AG08396 (cell line): ENCODE data around the gene ALG14.
A peak's percentile ranks its signal among the peaks of the same experiment; 100 is the strongest.
"Not testable (repeated sequence)": the region's sequence is repeated elsewhere in the genome, so short reads cannot be mapped to it uniquely, and the experiment has no call there.

Experiments used
- DNase-seq: peaks from one replicate; pipeline ENCODE4 v3.0.0; 2012; ENCODE audit warnings: low spot score, mixed read lengths

Gene ALG14

DNA sequence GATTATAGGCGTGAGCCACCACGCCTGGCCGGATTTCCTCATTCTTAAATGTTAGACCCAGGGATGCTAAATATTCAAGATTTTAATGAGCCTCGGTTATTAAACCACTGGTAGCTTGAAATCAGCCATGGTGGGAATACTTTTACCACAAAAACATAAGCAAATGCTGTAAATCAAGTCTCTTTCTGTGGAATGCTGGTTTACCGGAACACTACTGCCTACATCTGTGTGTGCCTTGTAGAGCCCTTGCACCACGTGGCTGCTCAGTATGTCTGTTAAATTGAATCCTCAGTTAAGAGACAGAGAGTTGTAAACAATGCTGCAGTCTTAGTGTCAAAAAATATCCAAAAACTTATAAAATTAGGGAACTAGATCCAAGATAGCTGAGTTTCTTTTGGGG lies 119.0 kb downstream of the ALG14 start:
- no peak for DNase-seq

DNA sequence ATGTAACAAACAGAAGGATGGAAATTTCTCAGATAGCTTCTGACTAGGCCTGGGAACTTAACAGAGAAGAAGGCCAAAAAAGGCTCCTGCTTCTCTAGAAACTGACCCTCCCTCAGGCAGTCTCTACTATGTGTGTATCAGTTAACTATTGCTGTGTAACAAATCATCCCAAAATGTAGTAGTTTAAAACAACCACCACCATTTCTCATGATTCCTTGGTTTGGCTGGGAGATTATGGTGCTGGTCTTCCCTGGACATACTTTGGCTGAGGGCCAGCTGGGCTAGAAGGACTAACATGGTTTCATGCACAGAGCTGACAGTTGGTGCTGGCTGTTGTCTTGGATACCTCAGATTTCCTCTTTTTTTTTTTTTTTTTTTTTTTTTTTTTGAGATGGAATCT lies 119.6 kb downstream of the ALG14 start:
- DNase-seq, result no peak

DNA sequence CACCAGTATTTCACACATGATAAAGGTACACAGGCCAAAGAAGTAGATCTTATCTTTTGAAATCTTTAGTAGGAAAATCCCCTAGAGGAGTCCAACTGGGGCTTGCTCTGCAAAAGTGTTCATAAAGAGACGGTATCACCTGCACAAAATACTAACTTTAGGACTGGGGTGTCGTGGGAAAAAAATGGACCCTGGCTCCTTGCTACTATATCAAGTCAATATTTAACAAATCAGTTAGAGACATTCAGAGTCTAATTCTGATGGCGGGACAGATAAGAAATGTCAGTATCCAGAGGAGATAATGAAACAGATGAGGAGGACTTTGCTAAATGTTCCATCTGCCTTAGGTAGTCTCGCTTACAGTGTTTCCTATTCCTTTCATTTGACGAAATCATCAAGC lies 120.2 kb downstream of the ALG14 start:
- DNase-seq, result no peak

DNA sequence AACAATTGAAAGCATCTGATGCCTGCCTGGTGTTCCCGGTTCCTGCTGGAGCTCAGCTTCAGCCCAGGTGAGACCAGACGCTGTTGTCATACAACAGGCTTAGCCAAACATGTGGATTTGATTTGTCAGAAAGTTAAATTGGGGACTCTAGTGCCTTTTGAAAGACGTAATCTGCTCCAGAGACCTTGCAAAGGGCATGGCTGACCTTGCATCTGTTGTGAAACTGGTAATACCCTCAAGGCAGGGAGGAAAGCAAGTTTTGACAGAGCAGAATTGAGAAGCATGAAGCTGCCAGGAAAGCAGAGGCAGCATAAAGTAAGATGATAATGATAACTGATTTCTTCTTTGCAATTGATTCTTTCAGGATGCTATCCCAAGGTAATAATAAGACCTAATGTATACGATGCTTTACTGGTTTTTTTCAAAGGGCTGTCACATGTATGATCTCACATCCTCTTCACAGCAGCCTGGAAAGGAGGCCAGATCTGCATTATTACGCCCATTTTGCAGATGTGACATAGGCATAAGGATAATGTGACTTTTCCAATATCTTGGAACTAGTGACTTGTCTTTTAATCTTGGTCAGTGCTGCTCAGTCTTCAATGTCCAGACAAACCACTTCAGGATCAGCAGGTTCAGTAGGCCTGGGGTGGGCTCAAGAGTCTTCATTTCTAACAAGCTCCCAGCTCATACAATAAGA lies 121.1 kb downstream of the ALG14 start:
- no peak for DNase-seq

DNA sequence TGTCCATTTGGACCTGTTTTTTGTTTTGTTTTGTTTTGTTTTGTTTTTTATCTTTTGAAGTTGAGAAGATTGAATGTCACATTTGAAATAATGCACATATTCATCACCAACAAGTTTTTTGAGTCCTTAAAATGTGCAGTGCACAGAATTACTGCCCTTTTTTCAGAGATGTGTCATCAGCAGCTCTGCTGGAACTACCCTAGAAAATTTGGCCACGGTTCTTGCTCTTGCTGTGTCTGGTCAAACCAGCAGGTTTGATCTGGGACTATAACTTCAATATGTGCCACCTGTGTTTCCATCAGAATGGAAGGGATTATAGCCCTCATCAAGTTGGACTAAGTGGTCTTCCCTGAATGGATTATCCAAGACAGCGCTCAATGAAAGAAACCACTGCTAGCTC lies 121.7 kb downstream of the ALG14 start:
- no peak for DNase-seq

DNA sequence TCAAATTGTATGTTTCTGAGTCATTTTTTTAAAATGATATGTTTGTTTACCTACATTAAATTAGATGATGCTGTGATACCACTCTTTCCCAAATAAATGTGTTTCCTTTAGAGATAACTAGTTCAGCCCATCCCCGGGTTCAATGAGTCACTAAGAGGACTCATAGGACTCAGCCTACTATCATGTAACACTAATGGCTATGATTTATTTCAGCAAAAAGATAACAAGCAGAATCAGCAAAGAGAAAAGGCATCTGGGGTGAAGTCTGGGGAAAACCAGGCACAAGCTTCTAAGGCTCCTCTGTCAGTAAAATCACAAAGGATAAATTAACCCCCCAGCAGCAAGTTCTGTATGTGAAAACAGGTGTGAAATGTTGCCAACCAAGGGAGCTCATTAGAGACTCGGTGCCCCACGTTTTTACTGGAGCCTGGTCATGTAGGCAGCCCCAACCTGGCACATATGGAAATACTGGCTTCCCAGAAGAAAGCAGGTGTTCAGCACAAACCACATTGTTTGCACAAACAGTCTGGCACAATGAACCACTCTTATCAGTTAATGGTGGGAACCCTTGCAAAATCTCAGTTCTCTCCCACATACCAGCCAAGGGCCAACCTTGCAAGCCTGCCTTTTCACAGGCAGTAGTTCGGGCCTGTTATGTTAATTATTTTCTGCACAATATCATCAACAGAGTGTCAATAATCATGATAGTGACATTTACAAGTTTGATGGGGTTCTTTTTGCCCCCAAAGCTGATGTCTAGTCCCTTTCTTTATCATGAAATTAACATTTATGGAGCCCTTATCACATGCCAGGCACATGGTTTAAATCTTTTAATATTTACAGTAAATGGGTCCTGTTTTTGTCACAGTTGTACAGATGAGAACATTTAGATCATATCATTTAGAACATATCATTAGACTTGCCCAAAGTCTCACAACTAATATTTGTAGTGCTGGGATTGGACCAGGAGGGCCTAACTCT lies 122.8 kb downstream of the ALG14 start:
- DNase-seq, result no peak

DNA sequence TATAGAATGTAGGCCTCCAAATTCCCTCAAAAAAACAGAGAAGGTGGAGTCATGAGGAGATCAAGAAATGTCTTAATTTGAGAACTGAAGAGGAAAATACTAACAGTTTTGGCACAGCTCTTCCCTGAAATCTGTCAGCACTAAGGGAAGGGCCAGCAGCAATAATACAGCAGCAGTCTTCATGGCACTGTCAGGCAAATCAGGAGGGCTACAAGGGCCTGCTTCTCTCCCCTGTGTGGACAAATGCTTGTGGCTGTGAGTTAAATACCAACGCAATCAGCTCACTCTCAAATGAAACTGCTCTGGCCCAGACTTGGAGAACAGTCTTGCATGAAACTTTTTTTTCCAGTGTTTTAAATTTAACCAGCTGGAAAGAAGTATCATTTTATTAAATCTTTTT lies 125.3 kb downstream of the ALG14 start:
- peak; percentile 73 for DNase-seq

DNA sequence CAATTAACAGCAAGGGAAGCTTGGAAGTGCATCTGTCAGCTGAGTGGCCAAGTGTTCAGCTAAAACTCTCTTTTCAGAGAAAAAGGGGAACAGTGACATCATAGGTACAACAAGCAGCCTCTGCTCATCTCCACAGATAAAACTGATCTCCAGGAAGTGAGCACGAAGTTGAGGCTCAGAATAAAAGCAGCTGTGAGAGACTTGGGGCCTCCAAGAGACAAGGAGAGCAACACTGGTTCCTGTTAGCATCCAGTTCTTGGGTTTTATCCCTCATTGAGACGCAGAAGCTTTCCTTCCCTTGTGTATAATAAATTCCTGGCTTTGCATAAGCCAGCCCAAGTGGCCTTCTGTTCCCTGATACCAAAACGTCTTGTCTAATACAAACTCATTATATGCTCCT lies 125.9 kb downstream of the ALG14 start:
- DNase-seq, result no peak

DNA sequence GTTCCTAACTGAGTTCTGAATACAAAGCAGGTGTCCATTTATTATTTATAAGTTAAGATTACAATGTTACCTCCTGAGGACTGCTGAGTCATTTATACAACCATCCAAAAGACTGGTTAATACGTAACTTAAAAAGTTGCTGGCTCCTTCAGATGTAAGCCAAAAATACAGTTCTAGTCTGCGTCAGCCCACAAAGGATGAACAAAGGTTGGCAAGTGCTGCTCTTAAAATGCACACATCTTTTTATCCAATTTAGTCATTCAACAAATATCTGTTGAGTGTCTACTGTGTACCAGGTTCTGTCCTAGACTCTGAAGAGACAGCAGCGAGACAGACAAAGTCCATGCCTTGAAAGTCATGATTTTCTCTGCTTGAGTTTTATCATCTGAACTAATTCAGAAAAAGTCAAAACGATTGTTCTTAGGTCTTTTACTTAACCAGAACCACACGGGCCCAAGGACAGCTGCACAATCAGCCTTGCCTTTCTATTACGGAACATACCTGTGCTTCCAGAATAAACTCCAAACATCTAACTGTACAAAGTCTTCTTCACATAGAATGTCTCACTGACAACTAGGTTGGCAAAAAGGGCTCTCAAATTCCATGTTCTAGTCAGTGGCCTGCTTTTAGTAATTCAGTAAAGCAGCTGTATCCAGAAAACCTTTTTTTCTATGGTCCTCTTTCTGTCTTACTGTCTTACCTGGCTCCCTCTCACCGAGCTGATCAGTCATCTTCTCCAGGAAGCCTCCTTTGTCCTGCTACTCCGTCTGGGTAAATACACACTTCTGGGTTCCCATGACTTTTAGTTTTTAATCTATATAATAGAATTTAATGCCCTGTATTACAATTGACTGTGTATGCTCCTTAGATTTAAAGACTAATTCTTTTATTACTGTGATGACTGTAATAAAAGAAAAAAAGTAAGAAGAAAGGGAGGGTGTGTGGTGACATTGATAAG lies 130.3 kb downstream of the ALG14 start:
- no peak for DNase-seq

DNA sequence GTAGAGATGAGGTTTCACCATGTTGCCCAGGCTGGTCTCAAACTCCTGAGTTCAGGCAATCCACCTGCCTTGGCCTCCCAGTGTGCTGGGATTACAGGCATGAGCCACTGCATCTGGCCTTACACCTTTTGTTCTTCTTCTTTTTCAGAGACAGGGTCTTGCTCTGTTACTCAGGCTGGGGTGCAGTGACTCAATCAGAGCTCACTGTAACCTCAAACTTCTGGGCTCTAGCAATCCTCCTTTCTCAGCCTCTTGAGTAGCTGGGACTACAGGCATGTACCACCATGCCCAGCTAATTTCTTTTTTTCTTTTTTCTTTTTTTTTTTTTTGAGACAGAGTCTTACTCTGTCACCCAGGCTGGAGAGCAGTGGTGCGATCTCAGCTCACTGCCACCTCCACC lies 131.3 kb downstream of the ALG14 start:
- not testable (repeated sequence) for DNase-seq

DNA sequence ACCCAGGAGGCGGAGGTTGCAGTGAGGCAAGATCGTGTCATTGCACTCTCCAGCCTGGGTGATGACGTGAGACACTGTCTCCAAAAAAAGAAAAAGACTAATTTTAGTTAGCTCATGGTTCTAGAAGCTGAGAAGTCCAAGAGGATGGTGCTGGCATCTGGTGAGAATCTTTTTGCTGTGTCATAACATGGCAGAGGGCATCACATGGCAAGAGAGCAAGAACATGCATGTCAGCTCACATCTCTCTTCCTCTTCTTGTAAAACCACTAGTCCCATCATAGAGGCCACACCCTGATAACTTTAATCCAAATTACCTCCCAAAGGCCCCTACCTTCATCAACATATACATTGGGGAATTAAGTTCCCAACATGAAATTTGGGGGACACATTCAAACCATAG lies 132.0 kb downstream of the ALG14 start:
- no peak for DNase-seq

DNA sequence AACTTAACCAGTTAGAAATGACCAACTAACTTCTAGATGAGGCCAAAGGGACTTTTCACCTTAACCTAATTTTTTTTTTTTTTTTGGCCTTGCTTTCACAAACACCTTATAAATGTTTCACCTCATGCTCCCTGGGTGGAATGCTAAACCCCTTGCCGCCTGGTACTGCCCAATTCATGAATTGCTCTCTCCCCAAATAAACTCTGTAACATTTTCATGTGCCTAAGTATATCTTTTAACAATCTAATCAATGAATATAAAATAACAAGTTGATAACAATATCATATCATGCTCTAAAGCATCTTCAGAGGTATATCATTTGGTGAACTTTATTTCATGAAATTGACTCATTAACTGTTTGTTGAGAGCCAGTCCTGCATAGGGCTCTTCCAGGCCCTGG lies 134.9 kb downstream of the ALG14 start:
- no peak for DNase-seq

DNA sequence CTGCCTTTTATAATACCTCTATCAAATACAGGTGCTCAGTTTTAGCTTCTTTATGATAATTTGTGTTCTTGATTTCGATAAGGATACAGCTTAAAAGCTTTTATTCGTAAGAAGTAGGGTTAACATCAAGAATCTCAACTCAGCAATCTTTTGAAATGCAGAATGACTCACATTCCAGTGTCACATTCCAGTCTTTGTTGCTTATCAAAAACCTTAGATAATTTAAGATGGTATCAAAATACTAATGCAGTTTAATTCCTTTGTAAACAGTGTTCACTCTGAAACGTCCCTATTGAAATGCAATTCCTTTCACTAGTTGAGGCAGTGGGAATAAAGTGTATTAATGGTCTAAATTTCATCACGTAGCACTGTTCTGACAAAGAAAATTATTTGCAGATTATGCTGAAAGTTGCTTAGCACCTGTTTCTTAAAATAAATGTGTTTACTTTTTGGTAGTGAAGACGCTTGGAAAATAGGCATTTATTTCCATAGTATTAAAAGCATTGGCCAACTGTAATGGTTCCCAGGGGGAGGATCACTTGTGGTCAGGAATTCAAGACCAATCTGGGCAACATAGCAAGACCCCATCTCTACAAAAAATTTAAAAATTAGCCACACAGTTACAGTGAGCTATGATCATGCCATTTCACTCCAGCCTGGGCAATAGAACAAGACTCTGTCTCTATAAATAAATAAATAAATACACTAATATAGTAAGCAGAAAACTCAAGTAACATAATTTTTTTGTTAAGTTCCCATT lies 135.7 kb downstream of the ALG14 start:
- DNase-seq, result no peak

DNA sequence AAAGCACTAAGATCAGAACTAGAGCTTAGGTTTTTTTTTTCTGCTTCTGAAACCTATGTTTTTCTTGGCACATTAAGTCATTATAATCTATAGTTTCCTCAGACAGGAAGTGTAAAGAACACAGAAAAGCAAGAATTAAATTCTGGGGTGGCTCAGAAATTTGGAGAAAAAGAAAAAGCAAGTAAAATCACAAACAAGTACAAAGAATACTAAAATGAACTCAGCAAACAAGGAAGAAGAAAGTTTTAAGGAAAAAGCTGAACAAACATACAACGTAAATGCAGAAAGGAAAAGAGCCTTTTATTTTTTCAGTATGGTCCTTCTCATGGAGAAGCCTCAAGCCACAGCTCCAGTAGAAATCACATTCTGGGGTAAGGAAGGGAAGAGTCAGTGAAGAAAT lies 137.3 kb downstream of the ALG14 start:
- DNase-seq, result no peak

DNA sequence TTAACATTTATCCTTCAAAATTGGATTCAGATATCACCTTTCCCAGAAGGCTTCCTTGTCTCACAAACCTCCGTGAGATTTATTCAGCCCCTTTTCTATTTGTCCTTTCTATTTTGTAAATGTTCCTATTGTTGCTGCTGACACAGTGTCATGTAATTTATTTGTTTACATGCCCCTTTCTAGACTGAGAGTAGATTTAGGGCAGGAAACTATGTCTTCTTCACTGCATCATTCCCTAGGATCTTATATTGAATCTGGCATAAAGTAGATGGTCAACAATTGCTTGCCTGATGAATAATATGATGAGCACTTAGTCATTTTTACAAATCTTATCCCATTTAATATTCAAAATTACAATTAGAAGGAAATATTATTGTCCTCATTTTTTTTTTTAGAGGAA lies 137.7 kb downstream of the ALG14 start:
- no peak for DNase-seq

DNA sequence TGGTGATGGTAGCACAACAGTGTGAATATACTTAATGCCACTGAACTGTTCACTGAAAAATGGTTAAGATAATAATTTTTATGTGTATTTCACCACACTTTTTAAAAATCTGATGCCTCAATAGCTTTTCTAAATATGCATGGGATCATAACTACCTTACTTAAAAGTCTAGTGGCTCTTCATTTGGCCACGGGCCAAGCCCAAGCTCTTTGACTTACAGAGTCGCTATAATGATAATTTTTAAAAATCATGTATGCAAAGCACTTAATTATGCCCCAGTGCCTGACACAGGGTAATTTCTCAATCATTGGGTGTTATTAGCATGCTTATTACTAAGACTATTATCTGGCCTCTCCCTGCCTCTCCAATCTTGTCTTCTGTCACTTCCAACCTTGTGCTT lies 138.2 kb downstream of the ALG14 start:
- no peak for DNase-seq

DNA sequence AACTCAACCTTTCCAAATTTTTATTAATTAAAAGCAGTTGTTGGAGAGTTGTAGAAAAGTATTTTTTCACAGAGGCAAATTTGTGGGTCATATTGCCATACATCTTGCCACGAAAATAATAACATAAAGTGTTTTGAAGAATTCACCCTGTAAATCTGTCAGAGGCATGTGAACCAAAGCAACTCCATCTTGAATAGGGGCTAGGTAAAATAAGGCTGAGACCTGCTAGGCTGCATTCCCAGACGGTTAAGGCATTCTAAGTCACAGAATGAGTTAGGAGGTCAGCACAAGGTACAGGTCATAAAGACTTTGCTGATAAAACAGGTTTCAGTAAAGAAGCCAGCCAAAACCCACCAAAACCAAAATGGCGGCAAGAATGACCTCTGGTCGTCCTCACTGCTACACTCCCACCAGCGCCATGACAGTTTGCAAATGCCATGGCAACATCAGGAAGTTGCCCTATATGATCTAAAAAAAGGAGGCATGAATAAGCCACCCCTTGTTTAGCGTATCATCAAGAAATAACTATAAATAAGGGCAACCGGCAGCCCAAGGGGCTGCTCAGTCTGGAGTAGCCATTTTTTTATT lies 141.4 kb downstream of the ALG14 start:
- DNase-seq, result no peak

DNA sequence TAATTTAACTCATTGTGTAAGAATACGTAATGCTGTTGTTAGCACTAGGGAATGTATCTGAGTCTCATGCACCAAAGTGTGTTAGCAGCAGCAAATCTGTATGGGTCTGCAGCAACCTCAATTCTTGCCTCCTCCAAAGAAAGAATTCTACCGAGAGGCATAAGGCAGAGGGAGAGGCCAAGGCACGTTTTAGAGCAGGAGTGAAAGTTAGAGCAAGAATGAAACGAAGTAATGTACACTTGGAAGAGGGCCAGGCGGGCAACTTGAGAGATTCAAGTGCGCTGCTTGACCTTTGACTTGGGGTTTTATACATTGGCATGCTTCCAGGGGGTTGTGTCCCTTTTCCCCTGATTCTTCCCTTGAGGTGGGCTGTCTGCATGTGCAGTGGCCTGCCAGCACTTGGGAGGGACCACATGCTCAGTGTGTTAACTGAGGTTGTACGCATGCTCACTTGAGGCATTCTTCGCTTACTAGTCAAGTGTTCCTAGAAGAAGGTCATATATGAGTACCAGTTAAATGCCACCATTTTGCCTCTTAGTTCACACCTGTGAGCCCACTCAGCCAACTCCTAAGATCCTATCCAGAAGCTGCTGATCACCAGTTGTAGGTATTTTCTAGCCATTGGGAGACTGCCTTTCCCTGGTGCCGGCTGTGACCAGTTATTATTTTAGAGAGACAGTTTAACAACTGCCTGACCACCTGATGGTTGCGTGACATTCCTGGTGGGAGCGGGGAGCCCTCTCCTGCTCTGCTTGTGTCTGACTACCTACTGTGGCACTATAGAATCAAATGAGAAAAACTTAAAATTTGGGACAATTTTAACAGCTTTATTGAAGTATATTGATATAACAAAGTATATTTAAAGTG lies 143.2 kb downstream of the ALG14 start:
- DNase-seq, result no peak

DNA sequence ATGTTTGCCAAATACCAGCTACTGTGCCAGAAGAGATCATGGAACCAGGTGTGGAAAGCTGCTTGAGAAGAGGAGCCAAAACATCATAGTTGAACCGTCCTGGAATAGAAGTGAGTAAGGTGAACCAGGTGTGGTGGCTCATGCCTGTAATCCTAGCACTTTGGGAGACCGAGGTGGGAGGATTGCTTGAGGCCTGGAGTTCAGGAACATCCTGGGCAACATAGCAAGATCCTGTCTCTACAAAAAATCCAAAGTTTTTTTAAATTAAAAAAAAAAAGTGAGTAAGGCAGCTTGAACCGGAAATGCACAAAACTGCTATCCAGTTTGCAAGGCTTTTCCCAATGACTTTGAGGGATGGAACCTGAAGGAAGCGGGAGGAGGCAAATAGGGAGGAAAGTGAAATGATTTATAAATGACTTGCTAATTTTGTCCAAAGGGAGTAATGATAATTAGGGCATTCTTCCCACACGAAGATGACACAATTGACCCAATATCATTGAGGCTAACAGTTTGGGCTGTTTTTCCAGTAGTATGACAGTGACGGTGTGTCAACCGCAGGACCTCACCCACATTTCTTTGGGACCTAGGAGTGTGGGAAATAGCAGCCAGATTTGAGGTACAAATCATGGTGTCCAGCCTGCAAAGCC lies 144.3 kb downstream of the ALG14 start:
- no peak for DNase-seq
